ENCODE data around the gene OSBPL5.

OSBPL5 gene

DNA sequence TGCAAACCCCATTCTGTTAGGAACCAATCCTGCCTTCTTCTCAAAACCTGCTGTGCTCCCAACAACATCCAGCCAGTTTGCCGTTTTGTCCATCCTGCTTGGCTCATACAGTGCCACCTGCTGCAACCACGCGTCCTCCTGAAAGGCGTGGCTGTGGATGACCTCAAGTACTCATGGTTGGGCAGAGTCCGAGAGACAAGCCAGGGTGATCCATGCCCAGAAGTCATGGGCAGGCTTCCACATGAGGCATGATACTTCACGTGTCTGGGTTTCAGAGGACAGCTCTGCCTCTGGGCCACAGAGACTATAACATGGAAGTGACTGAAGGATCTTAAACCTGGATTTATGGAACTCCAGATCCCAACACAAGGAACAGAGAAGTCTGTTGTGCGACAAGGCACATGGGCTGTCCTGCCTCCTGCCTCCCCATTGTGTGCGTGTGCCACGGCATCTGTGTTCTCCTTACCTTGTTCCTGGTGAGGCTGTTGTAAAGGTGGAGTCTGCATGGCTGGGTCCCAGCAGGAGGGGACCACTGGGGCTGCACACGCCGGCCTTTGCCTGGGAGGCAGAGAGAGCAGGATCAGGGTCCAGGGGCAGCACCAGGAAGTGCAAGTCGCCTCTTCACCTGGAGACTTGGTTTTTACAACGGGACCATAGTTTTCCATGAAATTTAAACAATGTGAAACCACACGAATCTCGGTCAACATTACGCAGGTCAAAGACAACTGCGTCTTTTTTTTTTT lies 123.2 kb downstream of the OSBPL5 start:
- DNase-seq (ENCODE audit: low read depth in 1 of 2, low spot score in 1 of 2), result no peak

DNA sequence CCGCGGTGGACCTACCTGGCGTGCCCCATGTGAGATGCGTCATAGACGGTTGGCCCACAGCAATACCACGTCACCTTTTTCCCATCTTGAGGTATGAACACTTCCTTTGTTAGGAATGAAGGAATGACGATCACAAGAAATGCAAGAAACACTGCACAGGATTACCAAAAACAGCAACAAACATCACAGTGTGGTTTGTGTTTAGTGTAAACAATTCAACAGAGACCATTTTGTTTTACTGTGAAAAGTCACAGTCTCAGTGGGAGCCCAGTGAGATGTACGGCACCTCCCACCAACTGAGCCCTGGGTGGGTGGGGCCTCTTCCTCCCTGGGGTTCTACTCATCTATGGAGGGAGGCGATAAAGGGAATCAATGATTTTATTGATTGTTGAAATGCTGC lies 124.2 kb downstream of the OSBPL5 start:
- DNase-seq (ENCODE audit: low read depth in 1 of 2, low spot score in 1 of 2), result no peak

DNA sequence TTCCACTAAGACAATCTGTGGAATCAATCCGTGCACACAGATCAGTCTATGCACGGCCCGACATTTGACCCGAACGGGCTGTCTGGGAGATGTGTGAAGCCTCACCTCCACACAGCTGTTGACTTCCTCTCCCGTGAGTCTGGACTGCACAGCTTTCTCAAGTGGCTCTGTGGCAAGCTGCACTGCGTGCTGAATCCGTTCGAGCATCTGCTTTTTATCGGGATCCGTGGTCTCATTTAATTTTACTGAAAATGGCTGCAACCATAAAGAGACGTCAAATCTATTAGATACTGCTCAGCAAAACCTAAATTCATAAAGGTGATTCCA lies 127.2 kb downstream of the OSBPL5 start:
- no peak for DNase-seq (ENCODE audit: low read depth in 1 of 2, low spot score in 1 of 2)

Data from activated T-helper 1 cell treated with anti-CD3 and anti-CD28 coated beads, Interleukin-2, amount 50 U/mL, for 16 hours (primary cell).